Ishikawa (cell line): Measurements from ENCODE around the gene CCDC141.

Experiments used
- CEBPB ChIP-seq: IDR thresholded peaks from 2 replicates; pipeline ENCODE4 v1.6.1; 2012
- CREB1 ChIP-seq: IDR thresholded peaks from 2 replicates; pipeline ENCODE4 v1.6.1; 2012; ENCODE audit warnings: low read depth
- MAX ChIP-seq: IDR thresholded peaks from 2 replicates; pipeline ENCODE4 v1.6.1; 2012
- NFIC ChIP-seq: IDR thresholded peaks from 2 replicates; pipeline ENCODE4 v1.6.1; 2012
- RAD21 ChIP-seq: IDR thresholded peaks from 2 replicates; pipeline ENCODE4 v1.6.1; 2012; ENCODE audit warnings: low read depth
- TAF1 ChIP-seq: IDR thresholded peaks from 2 replicates; pipeline ENCODE4 v1.6.1; 2012; ENCODE audit warnings: low read depth, mild to moderate bottlenecking
- TCF12 ChIP-seq: IDR thresholded peaks from 2 replicates; pipeline ENCODE4 v1.6.1; 2012; ENCODE audit warnings: low read depth
- USF1 ChIP-seq: IDR thresholded peaks from 2 replicates; pipeline ENCODE4 v1.6.1; 2012
- YY1 ChIP-seq: IDR thresholded peaks from 2 replicates; pipeline ENCODE4 v1.6.1; 2012; ENCODE audit warnings: low read depth

- no peak for TF ChIP-seq CEBPB
- TF ChIP-seq MAX, result no peak
- no peak for TF ChIP-seq TCF12
- no peak for TF ChIP-seq YY1
- no peak for TF ChIP-seq RAD21
- no peak for TF ChIP-seq NFIC
- TF ChIP-seq TAF1, result no peak
- no peak for TF ChIP-seq CREB1
- no peak for TF ChIP-seq USF1
These were observed 262.8 kb downstream of the CCDC141 start for GRCh38 chr2:178787155-178787554.
